GM12878 (cell line): Measurements from ENCODE around the gene ANTKMT.

Source experiments
- CBFB ChIP-seq: IDR thresholded peaks from 2 replicates; pipeline ENCODE4 v1.6.1; 2016; ENCODE audit warnings: antibody characterized with exemption, low read depth
- CREM ChIP-seq: IDR thresholded peaks from 2 replicates; pipeline ENCODE4 v1.6.1; 2014; ENCODE audit warnings: antibody characterized with exemption, low read depth
- EZH2 ChIP-seq: IDR thresholded peaks from 2 replicates; pipeline ENCODE4 v1.6.1; 2012; ENCODE audit warnings: low read depth, mild to moderate bottlenecking, control low read depth, inconsistent platforms, low read length, borderline replicate concordance; ENCODE audit not compliant: control insufficient read depth
- MXI1 ChIP-seq: fragments of 150-350 bp; IDR thresholded peaks from 2 replicates; pipeline ENCODE4 v1.6.1; 2011; ENCODE audit warnings: low read depth, mild to moderate bottlenecking, inconsistent platforms, low read length, improper control_type of control experiment
- SUPT20H ChIP-seq: IDR thresholded peaks from 2 replicates; pipeline ENCODE4 v1.6.1; 2011; ENCODE audit warnings: low read depth, mild to moderate bottlenecking, low read length, moderate library complexity, borderline replicate concordance; ENCODE audit not compliant: control insufficient read depth
- YBX1 ChIP-seq: fragments of 450-650 bp; IDR thresholded peaks from 2 replicates; pipeline ENCODE4 v1.6.1; 2016; ENCODE audit warnings: antibody characterized with exemption
- TF ChIP-seq, protein P1 (sequence below), 3 experiments: IDR thresholded peaks in 2 of 3; conservative IDR thresholded peaks in 1 of 3; 2 replicates each; pipeline ENCODE4 v1.5.1; 2011; ENCODE audit warnings: low read depth in 3 of 3, low read length in 3 of 3, mild to moderate bottlenecking in 3 of 3, control low read depth in 2 of 3, moderate library complexity in 2 of 3, inconsistent platforms in 1 of 3, mixed read lengths in 1 of 3; ENCODE audit not compliant: control insufficient read depth in 2 of 3, insufficient read depth in 1 of 3; ENCODE audit errors: extremely low read depth in 1 of 3

DNA sequence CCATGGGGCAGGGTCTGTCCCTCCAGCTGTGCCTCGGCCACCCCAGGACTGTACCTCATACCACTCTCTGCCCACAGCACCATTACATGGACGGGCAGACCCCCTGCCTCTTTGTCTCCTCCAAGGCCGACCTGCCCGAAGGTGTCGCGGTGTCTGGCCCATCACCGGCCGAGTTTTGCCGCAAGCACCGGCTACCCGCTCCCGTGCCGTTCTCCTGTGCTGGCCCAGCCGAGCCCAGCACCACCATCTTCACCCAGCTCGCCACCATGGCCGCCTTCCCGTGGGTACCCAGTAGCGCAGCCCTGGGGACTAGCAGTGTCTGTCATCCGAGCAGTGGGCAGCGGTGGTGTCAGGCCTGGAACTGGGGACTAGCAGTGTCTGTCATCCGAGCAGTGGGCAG, 48.1 kb upstream of the ANTKMT start:
- TF ChIP-seq, protein P1, sequence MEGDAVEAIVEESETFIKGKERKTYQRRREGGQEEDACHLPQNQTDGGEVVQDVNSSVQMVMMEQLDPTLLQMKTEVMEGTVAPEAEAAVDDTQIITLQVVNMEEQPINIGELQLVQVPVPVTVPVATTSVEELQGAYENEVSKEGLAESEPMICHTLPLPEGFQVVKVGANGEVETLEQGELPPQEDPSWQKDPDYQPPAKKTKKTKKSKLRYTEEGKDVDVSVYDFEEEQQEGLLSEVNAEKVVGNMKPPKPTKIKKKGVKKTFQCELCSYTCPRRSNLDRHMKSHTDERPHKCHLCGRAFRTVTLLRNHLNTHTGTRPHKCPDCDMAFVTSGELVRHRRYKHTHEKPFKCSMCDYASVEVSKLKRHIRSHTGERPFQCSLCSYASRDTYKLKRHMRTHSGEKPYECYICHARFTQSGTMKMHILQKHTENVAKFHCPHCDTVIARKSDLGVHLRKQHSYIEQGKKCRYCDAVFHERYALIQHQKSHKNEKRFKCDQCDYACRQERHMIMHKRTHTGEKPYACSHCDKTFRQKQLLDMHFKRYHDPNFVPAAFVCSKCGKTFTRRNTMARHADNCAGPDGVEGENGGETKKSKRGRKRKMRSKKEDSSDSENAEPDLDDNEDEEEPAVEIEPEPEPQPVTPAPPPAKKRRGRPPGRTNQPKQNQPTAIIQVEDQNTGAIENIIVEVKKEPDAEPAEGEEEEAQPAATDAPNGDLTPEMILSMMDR (IDR thresholded peaks at IDR 0.05 in 2 of 3, conservative IDR thresholded peaks at IDR 0.05 in 1 of 3; ENCODE audit: control insufficient read depth in 2 of 3, extremely low read depth in 1 of 3, insufficient read depth in 1 of 3, low read depth in 3 of 3, low read length in 3 of 3) = no peak
- TF ChIP-seq CBFB (no peak), MXI1 (no peak), EZH2 (no peak), SUPT20H (no peak), YBX1 (no peak), CREM (no peak)
